Testis (tissue), 2 donors: ENCODE measurements around the gene ANKRD12.

Experiments used
- CTCF ChIP-seq, 3 experiments: fragments of 450-650 bp in 2 of 3; fragments of 200-600 bp in 1 of 3; sonication (generic) in 1 of 3; IDR thresholded peaks; one replicate each; pipeline ENCODE4 v1.5.1; 2016 to 2019; ENCODE audit warnings: antibody characterized with exemption in 3 of 3, mild to moderate bottlenecking in 2 of 3, moderate library complexity in 1 of 3
- POLR2A ChIP-seq: fragments of 450-650 bp; IDR thresholded peaks from one replicate; pipeline ENCODE4 v1.6.1; 2017; ENCODE audit warnings: antibody characterized with exemption, mild to moderate bottlenecking, moderate library complexity

- no peak for TF ChIP-seq CTCF (IDR thresholded peaks at IDR 0.05)
- TF ChIP-seq POLR2A = no peak
Observed at GRCh38 chr18:9275890-9276289, 139.3 kb downstream of the ANKRD12 start.
